Prostate gland (tissue), 2 donors: Measurements from ENCODE around the gene KLHDC4. TPM values are rescaled to one million over a fixed set of nuclear protein-coding genes. Genes with fewer than 3 reads are reported as not detected.

Experiments used
- DNase-seq: peaks from one replicate; pipeline ENCODE4 v3.0.0-alpha.2; 2019; ENCODE audit warnings: low spot score
- H3K27ac ChIP-seq, 2 donors: fragments of 200-600 bp; sonication (generic); 2 replicates each; pipeline ENCODE4 v1.5.1; 2017 to 2019
- H3K27me3 ChIP-seq: fragments of 200-600 bp; sonication (generic); replicated peaks from 2 replicates; pipeline ENCODE4 v1.5.1; 2019; ENCODE audit not compliant: insufficient read depth
- H3K36me3 ChIP-seq, 2 donors: fragments of 200-600 bp; sonication (generic); 1 replicate in 1 of 2; 2 replicates in 1 of 2; pipeline versions ENCODE4 v1.5.1 to v1.8.1; 2017 to 2019
- H3K4me1 ChIP-seq: fragments of 200-600 bp; sonication (generic); replicated peaks from 2 replicates; pipeline ENCODE4 v1.5.1; 2019
- H3K4me3 ChIP-seq, 2 donors: fragments of 200-600 bp; sonication (generic); 2 replicates each; pipeline ENCODE4 v1.5.1; 2017 to 2019
- H3K9me3 ChIP-seq: fragments of 200-600 bp; sonication (generic); 2 replicates; pipeline ENCODE4 v1.5.1; 2017
- CTCF ChIP-seq, 4 experiments: fragments of 200-600 bp in 2 of 4; fragments of 450-650 bp in 2 of 4; sonication (generic) in 2 of 4; IDR thresholded peaks; 1 replicate in 3 of 4; 2 replicates in 1 of 4; pipeline ENCODE4 v1.5.1; 2016 to 2019; ENCODE audit warnings: antibody characterized with exemption in 4 of 4, mild to moderate bottlenecking in 2 of 4, moderate library complexity in 2 of 4
- POLR2A ChIP-seq: fragments of 450-650 bp; IDR thresholded peaks from one replicate; pipeline ENCODE4 v1.6.1; 2016; ENCODE audit warnings: antibody characterized with exemption, mild to moderate bottlenecking
- POLR2AphosphoS5 ChIP-seq: sonication (generic); formaldehyde crosslinking; IDR thresholded peaks from one replicate; pipeline ENCODE4 v1.6.1; 2017; ENCODE audit warnings: antibody characterized with exemption
- WGBS: methylation state at CpG from one replicate; pipeline ENCODE4 v1.1.5; 2018; 5-methylcytosine and 5-hydroxymethylcytosine counted together
- intact Hi-C: fragments of 100-400 bp; cut with DNase I; formaldehyde crosslinking; loops from one replicate; pipeline ENCODE4 v1.14.2; 2022
- total RNA-seq, 2 donors: library from RNA; depleted of rRNA; stranded (reverse); fragments of >200 nt; gene quantifications; one replicate each; pipeline ENCODE4 v1.1.0, GENCODE V29; 2016

Gene KLHDC4
- total RNA-seq, 2 donors from 2014 or later: 28.2 to 56.4 TPM

- Histone ChIP-seq H3K4me3 (no peak overlapping the region), H3K9me3 (no peaks in the 10 kb centered on the region), H3K36me3 (no peaks in the 10 kb centered on the region), H3K27ac (no peak overlapping the region), H3K4me1 (no peaks in the 10 kb centered on the region), H3K27me3 (peaks cover 2% of the 10 kb centered on the region)
- intact Hi-C loops: no loop called here
- no peak for DNase-seq
- no peak for TF ChIP-seq POLR2AphosphoS5
- no peak for TF ChIP-seq CTCF (IDR thresholded peaks at IDR 0.05)
- no peak for TF ChIP-seq POLR2A
- WGBS: 91% methylated on average over 15 of the region's 16 CpGs
These were observed 72.0 kb downstream of the KLHDC4 start for GRCh38 chr16:87693827-87694226.

GRCh38 chr16:87692756-87693155, 73.0 kb downstream of the KLHDC4 start:
- Histone ChIP-seq H3K4me3 (no peak overlapping the region), H3K4me1 (no peaks in the 10 kb centered on the region), H3K27ac (no peak overlapping the region), H3K27me3 (peaks cover 2% of the 10 kb centered on the region), H3K9me3 (no peaks in the 10 kb centered on the region), H3K36me3 (no peaks in the 10 kb centered on the region)
- TF ChIP-seq POLR2AphosphoS5 (no peak), POLR2A (no peak), CTCF (IDR thresholded peaks at IDR 0.05) (no peak)
- no peak for DNase-seq
- 93% methylated on average over 8 of the region's 12 CpGs for WGBS
- intact Hi-C loops: no loop called here

GRCh38 chr16:87692176-87692575, 73.6 kb downstream of the KLHDC4 start:
- DNase-seq: no peak
- Histone ChIP-seq H3K36me3 (no peaks in the 10 kb centered on the region), H3K27me3 (peaks cover 2% of the 10 kb centered on the region), H3K4me3 (no peak overlapping the region), H3K9me3 (no peaks in the 10 kb centered on the region), H3K27ac (no peak overlapping the region), H3K4me1 (no peaks in the 10 kb centered on the region)
- 75% methylated on average over 7 of the region's 7 CpGs for WGBS
- intact Hi-C loops: no loop called here
- TF ChIP-seq POLR2AphosphoS5 (no peak), POLR2A (no peak), CTCF (IDR thresholded peaks at IDR 0.05) (no peak)

- Histone ChIP-seq H3K4me1 (no peaks in the 10 kb centered on the region), H3K4me3 (no peak overlapping the region), H3K9me3 (no peaks in the 10 kb centered on the region), H3K27me3 (peaks cover 2% of the 10 kb centered on the region), H3K36me3 (no peaks in the 10 kb centered on the region), H3K27ac (no peak overlapping the region)
- TF ChIP-seq POLR2A (no peak), POLR2AphosphoS5 (no peak), CTCF (IDR thresholded peaks at IDR 0.05) (no peak)
- 41% methylated on average over 14 of the region's 14 CpGs for WGBS
- no peak for DNase-seq
- intact Hi-C loops: no loop called here
These were observed 74.1 kb downstream of the KLHDC4 start for GRCh38 chr16:87691686-87692079.

- intact Hi-C loops: no loop called here
These were observed 74.7 kb downstream of the KLHDC4 start for GRCh38 chr16:87690911-87691685.

More at GRCh38 chr16:87690911-87691685, 74.7 kb downstream of the KLHDC4 start:
- DNase-seq: no peak
- Histone ChIP-seq H3K27ac (no peak overlapping the region), H3K27me3 (peaks cover 2% of the 10 kb centered on the region), H3K36me3 (no peaks in the 10 kb centered on the region), H3K4me1 (no peaks in the 10 kb centered on the region), H3K4me3 (no peak overlapping the region), H3K9me3 (no peaks in the 10 kb centered on the region)
- TF ChIP-seq POLR2A (no peak), POLR2AphosphoS5 (no peak), CTCF (IDR thresholded peaks at IDR 0.05) (no peak)
- 54% methylated on average over 30 of the region's 33 CpGs for WGBS
